Gastrocnemius medialis (tissue), 4 donors: ENCODE data around the gene ARHGAP28.

Experiments
- CTCF ChIP-seq, 5 experiments: fragments of 450-650 bp in 3 of 5; fragments of 200-600 bp in 2 of 5; sonication (generic) in 2 of 5; IDR thresholded peaks in 4 of 5; conservative IDR thresholded peaks in 1 of 5; 1 replicate in 4 of 5; 2 replicates in 1 of 5; pipeline ENCODE4 v1.5.1; 2016 to 2019; ENCODE audit warnings: antibody characterized with exemption in 5 of 5, mild to moderate bottlenecking in 3 of 5, moderate library complexity in 3 of 5
- POLR2A ChIP-seq, 2 donors: fragments of 450-650 bp; IDR thresholded peaks; one replicate each; pipeline ENCODE4 v1.6.1; 2017; ENCODE audit warnings: antibody characterized with exemption in 2 of 2, mild to moderate bottlenecking in 2 of 2, moderate library complexity in 2 of 2

- TF ChIP-seq CTCF (IDR thresholded peaks at IDR 0.05 in 4 of 5, conservative IDR thresholded peaks at IDR 0.05 in 1 of 5), result no peak
- no peak for TF ChIP-seq POLR2A (IDR thresholded peaks at IDR 0.05)
Observed at GRCh38 chr18:6776188-6776587, 46.7 kb downstream of the ARHGAP28 start.
